ENCODE results near the gene AP2M1.

GRCh38 chr3:184200825-184201224 is 26.2 kb downstream of the AP2M1 start:
- TF ChIP-seq, protein P1, sequence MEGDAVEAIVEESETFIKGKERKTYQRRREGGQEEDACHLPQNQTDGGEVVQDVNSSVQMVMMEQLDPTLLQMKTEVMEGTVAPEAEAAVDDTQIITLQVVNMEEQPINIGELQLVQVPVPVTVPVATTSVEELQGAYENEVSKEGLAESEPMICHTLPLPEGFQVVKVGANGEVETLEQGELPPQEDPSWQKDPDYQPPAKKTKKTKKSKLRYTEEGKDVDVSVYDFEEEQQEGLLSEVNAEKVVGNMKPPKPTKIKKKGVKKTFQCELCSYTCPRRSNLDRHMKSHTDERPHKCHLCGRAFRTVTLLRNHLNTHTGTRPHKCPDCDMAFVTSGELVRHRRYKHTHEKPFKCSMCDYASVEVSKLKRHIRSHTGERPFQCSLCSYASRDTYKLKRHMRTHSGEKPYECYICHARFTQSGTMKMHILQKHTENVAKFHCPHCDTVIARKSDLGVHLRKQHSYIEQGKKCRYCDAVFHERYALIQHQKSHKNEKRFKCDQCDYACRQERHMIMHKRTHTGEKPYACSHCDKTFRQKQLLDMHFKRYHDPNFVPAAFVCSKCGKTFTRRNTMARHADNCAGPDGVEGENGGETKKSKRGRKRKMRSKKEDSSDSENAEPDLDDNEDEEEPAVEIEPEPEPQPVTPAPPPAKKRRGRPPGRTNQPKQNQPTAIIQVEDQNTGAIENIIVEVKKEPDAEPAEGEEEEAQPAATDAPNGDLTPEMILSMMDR (conservative IDR thresholded peaks at IDR 0.05 in 1 of 2, IDR thresholded peaks at IDR 0.05 in 1 of 2; ENCODE audit: low read depth in 1 of 2, low read length in 2 of 2), result no peak
- TF ChIP-seq EZH2 (IDR thresholded peaks at IDR 0.05; ENCODE audit: low read length, missing control alignments), result no peak
